Breast epithelium (tissue), 4 donors: ENCODE data around the gene RBM27. TPM values are rescaled to one million over a fixed set of nuclear protein-coding genes. Genes with fewer than 3 reads are reported as not detected.
"Not testable (repeated sequence)": the region's sequence is repeated elsewhere in the genome, so short reads cannot be mapped to it uniquely, and the experiment has no call there.

Source experiments
- DNase-seq, 2 donors: peaks; one replicate each; pipeline ENCODE4 v3.0.0-alpha.2; 2019; ENCODE audit warnings: low spot score in 2 of 2
- H3K27ac ChIP-seq, 2 donors: fragments of 200-600 bp; sonication (generic) in 1 of 2; one replicate each; pipeline ENCODE4 v1.5.1; 2016 to 2019; ENCODE audit warnings: mild to moderate bottlenecking in 1 of 2
- H3K27me3 ChIP-seq, 2 donors: fragments of 200-600 bp; sonication (generic) in 1 of 2; one replicate each; pipeline versions ENCODE4 v1.5.1 to v1.6.0; 2017 to 2019; ENCODE audit warnings: control low read depth in 1 of 2, mild to moderate bottlenecking in 1 of 2
- H3K36me3 ChIP-seq: fragments of 200-600 bp; one replicate; pipeline ENCODE4 v1.5.1; 2019
- H3K4me1 ChIP-seq, 2 donors: fragments of 200-600 bp; sonication (generic); one replicate each; pipeline ENCODE4 v1.5.1; 2016 to 2019; ENCODE audit warnings: control low read depth in 1 of 2
- H3K4me3 ChIP-seq, 3 donors: fragments of 200-600 bp; sonication (generic); 1 replicate in 2 of 3; 2 replicates in 1 of 3; pipeline ENCODE4 v1.5.1; 2016 to 2019; ENCODE audit warnings: mild to moderate bottlenecking in 3 of 3, moderate library complexity in 2 of 3
- H3K9me3 ChIP-seq, 2 donors: fragments of 200-600 bp; sonication (generic) in 1 of 2; one replicate each; pipeline ENCODE4 v1.5.1; 2016 to 2019; ENCODE audit warnings: control low read depth in 1 of 2
- POLR2A ChIP-seq: fragments of 450-650 bp; IDR thresholded peaks from one replicate; pipeline ENCODE4 v1.6.1; 2016; ENCODE audit warnings: antibody characterized with exemption, mild to moderate bottlenecking, moderate library complexity
- POLR2AphosphoS5 ChIP-seq, 3 donors: sonication (generic); formaldehyde crosslinking; IDR thresholded peaks; one replicate each; pipeline ENCODE4 v1.6.1; 2017; ENCODE audit warnings: antibody characterized with exemption in 3 of 3
- intact Hi-C: fragments of 100-400 bp; cut with DNase I; formaldehyde crosslinking; loops from one replicate; pipeline ENCODE4 v1.15.1; 2023; ENCODE audit warnings: low total_unique reads
- total RNA-seq, 3 donors: library from RNA; depleted of rRNA; stranded (reverse); fragments of >200 nt; gene quantifications; one replicate each; pipeline ENCODE4 v1.1.0, GENCODE V29; 2016
- TF ChIP-seq, protein P1 (sequence below), 3 donors: fragments of 450-650 bp; IDR thresholded peaks; one replicate each; pipeline ENCODE4 v1.5.1; 2016 to 2017; ENCODE audit warnings: antibody characterized with exemption in 3 of 3, mild to moderate bottlenecking in 3 of 3, moderate library complexity in 3 of 3

The RBM27 gene
- total RNA-seq, 3 donors from 2014 or later = 20.6 to 32.3 (median 31.8) TPM

DNA sequence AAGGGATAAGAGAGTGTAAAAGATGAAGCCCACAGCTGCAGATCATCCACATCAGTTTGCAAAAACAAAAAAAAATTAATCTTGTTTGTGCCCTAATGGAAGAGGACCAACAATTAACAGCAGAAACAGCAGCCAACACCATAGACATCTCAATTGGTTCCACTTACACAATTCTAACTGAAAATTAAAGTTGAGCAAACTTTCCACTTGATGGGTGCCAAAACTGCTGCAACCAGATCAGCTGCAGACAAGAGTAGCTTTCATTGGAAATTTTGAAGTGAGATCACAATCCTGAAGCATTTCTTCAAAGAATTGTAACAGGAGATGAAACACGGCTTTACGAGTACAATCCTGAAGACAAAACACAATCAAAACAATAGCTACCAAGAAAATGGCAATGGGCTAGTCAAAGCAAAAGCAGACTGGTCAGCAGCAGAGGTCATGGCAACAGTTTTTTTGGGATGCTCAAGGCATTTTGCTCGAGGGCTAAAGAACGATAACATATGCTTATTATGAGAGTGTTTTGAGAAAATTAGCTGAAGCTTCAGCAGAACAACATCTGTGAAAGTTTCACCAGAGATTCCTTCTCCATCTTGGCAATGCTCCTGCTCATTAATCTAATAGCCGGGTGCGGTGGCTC is 4.1 kb upstream of the RBM27 start:
- Histone ChIP-seq H3K27me3 (no peaks in the 10 kb centered on the region), H3K4me1 (no peaks in the 10 kb centered on the region), H3K36me3 (no peaks in the 10 kb centered on the region), H3K27ac (peak overlapping the region in 1 of 2 donors; percentile 68), H3K9me3 (no peaks in the 10 kb centered on the region), H3K4me3 (no peak overlapping the region)
- no peak for TF ChIP-seq POLR2AphosphoS5 (IDR thresholded peaks at IDR 0.05)
- TF ChIP-seq POLR2A = no peak
- TF ChIP-seq, protein P1, sequence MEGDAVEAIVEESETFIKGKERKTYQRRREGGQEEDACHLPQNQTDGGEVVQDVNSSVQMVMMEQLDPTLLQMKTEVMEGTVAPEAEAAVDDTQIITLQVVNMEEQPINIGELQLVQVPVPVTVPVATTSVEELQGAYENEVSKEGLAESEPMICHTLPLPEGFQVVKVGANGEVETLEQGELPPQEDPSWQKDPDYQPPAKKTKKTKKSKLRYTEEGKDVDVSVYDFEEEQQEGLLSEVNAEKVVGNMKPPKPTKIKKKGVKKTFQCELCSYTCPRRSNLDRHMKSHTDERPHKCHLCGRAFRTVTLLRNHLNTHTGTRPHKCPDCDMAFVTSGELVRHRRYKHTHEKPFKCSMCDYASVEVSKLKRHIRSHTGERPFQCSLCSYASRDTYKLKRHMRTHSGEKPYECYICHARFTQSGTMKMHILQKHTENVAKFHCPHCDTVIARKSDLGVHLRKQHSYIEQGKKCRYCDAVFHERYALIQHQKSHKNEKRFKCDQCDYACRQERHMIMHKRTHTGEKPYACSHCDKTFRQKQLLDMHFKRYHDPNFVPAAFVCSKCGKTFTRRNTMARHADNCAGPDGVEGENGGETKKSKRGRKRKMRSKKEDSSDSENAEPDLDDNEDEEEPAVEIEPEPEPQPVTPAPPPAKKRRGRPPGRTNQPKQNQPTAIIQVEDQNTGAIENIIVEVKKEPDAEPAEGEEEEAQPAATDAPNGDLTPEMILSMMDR (IDR thresholded peaks at IDR 0.05) = no peak
- no peak for DNase-seq
- intact Hi-C loops = no loop called here

DNA sequence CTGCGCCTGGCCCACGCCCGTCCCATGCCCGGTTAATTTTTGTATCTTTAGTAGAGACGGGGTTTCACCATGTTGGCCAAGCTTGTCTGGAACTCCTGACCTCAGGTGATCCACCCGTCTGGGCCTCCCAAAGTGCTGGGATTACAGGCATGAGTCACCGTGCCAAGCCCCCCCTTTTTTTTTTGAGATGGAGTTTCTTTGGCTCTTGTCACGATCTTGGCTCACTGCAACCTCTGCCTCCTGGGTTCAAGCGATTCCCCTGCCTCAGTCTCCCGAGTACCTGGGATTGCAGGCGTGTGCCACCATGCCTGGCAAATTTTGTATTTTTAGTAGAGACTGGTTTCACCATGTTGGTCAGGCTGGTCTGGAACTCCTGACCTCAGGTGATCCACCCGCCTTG is 1.6 kb upstream of the RBM27 start:
- H3K27me3 ChIP-seq, H3K27ac ChIP-seq, H3K36me3 ChIP-seq, H3K4me1 ChIP-seq, H3K9me3 ChIP-seq, H3K4me3 ChIP-seq, DNase-seq, intact Hi-C loops: not testable (repeated sequence)

DNA sequence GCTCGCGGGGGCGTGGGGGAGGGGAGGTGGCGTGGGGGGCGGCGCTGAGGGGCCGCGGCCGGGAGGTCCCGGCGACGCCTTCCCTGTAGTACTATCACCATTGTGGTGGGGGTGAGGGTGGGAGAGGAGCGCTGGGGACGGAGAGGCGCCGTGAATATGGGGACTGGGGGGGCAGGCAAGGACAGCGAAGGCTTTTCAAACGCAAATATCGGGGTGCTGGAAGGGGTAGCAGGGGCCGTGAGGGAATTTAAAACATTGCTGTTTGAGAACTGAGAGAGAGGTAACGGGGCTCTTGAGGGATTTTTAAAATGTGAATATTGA is 427 bp downstream of the RBM27 start:
- Histone ChIP-seq H3K4me1 (peaks cover 0 to 4% of the 10 kb centered on the region in 2 donors), H3K27me3 (no peaks in the 10 kb centered on the region), H3K9me3 (no peaks in the 10 kb centered on the region), H3K36me3 (no peaks in the 10 kb centered on the region), H3K27ac (peak overlapping the region; percentile 90 to 94), H3K4me3 (peak overlapping the region; percentile 72 to 92 (median 87))
- intact Hi-C loops = no loop called here
- DNase-seq = no peak
- no peak for TF ChIP-seq POLR2AphosphoS5 (IDR thresholded peaks at IDR 0.05)
- TF ChIP-seq POLR2A = no peak
- TF ChIP-seq, protein P1 (IDR thresholded peaks at IDR 0.05) = no peak

DNA sequence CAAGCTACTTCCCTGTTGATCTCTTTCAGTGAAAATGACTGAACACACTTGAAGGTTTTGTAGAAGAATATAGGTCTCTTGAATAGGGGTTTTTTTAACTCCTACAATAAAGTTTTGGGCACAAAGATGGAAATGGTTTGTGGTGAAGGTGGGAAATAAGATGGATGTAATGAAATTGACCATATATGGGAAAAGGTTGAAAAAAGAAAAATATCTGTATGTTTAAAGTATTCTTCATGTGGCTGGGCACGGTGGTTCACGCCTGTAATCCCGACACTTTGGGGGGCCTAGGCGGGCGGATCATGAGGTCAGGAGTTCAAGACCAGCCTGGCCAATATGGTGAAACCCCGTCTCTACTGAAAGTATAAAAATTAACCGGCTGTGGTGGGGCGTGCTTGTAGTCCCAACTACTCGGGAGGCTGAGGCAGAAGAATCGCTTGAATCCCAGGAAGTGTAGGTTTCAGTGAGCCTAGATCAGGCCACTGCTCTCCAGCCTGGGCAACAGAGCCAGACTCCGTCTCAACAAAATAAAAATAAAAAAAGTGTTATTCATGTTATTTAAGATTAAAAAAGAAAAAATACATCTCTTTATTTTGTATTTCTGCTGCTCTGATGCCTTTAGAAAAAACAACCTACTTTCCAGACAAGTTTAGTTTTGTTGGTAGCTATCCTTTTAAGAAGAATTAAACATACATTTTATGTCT is 2.2 kb downstream of the RBM27 start:
- Histone ChIP-seq H3K27ac (no peak overlapping the region), H3K27me3 (no peaks in the 10 kb centered on the region), H3K36me3 (no peaks in the 10 kb centered on the region), H3K9me3 (no peaks in the 10 kb centered on the region), H3K4me3 (peak overlapping the region in 1 of 3 donors; percentile 92), H3K4me1 (peaks cover 0 to 4% of the 10 kb centered on the region in 2 donors)
- DNase-seq = no peak
- TF ChIP-seq, protein P1 (IDR thresholded peaks at IDR 0.05) = no peak
- TF ChIP-seq POLR2AphosphoS5 (IDR thresholded peaks at IDR 0.05) (no peak), POLR2A (no peak)
- intact Hi-C loops = no loop called here

DNA sequence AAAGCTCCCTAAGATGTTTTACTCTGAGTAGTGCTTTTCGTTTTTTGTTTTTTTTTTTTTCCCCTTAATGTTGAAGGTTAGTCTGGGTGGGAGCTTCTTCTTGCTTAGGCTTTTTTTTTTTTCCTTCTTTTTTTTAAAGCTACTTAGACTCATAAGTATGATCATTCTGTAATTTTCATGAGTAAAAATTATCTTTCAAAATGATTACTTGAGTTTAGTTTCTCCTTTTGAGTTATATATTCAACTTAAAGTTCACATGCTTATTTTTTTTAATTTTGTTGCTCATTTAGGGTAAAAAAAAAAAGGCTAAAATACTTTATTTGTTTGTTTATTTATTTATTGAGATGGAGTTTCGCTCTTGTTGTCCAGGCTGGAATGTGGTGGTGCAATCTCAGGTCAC is 2.9 kb downstream of the RBM27 start:
- no peak for TF ChIP-seq POLR2AphosphoS5 (IDR thresholded peaks at IDR 0.05)
- TF ChIP-seq POLR2A = no peak
- TF ChIP-seq, protein P1 (IDR thresholded peaks at IDR 0.05) = no peak
- no peaks in the 10 kb centered on the region for H3K27me3 ChIP-seq
- H3K27ac ChIP-seq = no peak overlapping the region
- intact Hi-C loops = no loop called here
- H3K4me3 ChIP-seq = no peak overlapping the region
- peaks cover 0 to 4% of the 10 kb centered on the region in 2 donors for H3K4me1 ChIP-seq
- DNase-seq = no peak
- no peaks in the 10 kb centered on the region for H3K9me3 ChIP-seq
- no peaks in the 10 kb centered on the region for H3K36me3 ChIP-seq
